H1 (cell line): ENCODE measurements around the gene EDDM3A. TPM values are rescaled to one million over a fixed set of nuclear protein-coding genes. Genes with fewer than 3 reads are reported as not detected.

Source experiments
- BCL11A ChIP-seq, 2 experiments: IDR thresholded peaks; one replicate each; pipeline ENCODE4 v1.6.1; 2011; ENCODE audit warnings: low read depth in 2 of 2, low read length in 2 of 2, mild to moderate bottlenecking in 2 of 2
- CHD1 ChIP-seq: IDR thresholded peaks from 2 replicates; pipeline ENCODE4 v1.6.1; 2012; ENCODE audit warnings: low read depth, low read length, improper control_type of control experiment
- CREB1 ChIP-seq: IDR thresholded peaks from 2 replicates; pipeline ENCODE4 v1.6.1; 2012; ENCODE audit warnings: inconsistent platforms
- GABPA ChIP-seq: IDR thresholded peaks from 2 replicates; pipeline ENCODE4 v1.6.1; 2011; ENCODE audit warnings: mild to moderate bottlenecking, low read length, moderate library complexity, borderline replicate concordance; ENCODE audit not compliant: insufficient read depth
- TAF1 ChIP-seq: IDR thresholded peaks from 2 replicates; pipeline ENCODE4 v1.6.1; 2011; ENCODE audit warnings: mild to moderate bottlenecking, low read depth, low read length
- TEAD4 ChIP-seq: IDR thresholded peaks from 2 replicates; pipeline ENCODE4 v1.6.1; 2012; ENCODE audit warnings: low read depth, low read length, inconsistent platforms, mixed read lengths
- polyA plus RNA-seq, 7 experiments: library from polyadenylated mRNA; depleted of rRNA in 3 of 7; stranded (reverse) in 5 of 7; unstranded in 2 of 7; fragments of >200 nt in 5 of 7; fragments of 200-250 nt in 2 of 7; gene quantifications; 1 replicate in 5 of 7; 2 replicates in 1 of 7; 4 replicates in 1 of 7; pipeline versions ENCODE4 v1.2.1 to v1.2.3, GENCODE V29; 2011 to 2013; ENCODE audit warnings: missing spikeins in 2 of 7, mixed read lengths in 2 of 7
- total RNA-seq: library from RNA; stranded (reverse); fragmentation: NEBNext Ultra II Directional; extraction: Animal tissue kit (Norgen Biotek cat#: 25700); gene quantifications from 2 replicates; pipeline ENCODE4 v1.2.1, GENCODE V29; 2021

EDDM3A gene
- total and polyA plus RNA-seq, 2 of the 8 experiments (the other 6 are each of a cell fraction or from before 2014, with no cell fraction given), result 0.09 TPM; not detected in 1

DNA sequence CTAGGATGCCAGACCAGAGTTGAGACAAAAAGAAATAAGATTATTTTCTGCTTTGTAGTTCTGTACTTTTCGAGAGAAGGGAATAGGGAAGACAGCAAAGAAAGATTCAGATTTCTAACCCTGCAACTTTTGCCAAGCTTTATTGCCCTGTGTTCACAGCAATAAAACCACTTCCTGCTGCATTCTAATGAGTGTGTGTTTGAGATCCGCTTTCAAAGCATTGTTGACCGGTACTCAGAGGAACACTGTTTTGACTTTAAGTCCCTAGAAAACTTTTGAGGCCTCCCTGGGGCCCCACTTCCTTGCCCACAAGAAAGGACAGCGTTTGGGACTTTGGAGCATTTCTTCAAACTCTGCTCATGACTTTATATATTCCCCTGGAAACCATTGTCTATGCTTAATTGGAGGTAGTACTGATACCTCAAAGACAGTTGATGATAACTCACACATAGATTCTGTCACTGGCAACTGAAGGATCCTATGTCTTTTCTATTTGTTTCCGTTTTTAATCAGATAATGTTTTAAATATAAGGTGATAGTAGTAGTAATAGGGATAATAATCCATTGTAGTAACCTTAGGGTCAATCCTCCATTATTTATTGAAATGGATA lies 36.7 kb downstream of the EDDM3A start (continued):
- TF ChIP-seq BCL11A (IDR thresholded peaks at IDR 0.05; ENCODE audit: low read depth in 2 of 2, low read length in 2 of 2) (no peak), GABPA (no peak), TAF1 (no peak), CREB1 (no peak), TEAD4 (no peak), CHD1 (no peak)
